Hepatocyte (in vitro differentiated cells): Measurements from ENCODE around the gene TECTB. TPM values are rescaled to one million over a fixed set of nuclear protein-coding genes. Genes with fewer than 3 reads are reported as not detected.

Source experiments
- DNase-seq: peaks from one replicate; pipeline ENCODE4 v3.0.0-alpha.2; 2016; ENCODE audit warnings: low spot score
- H2AFZ ChIP-seq: fragments of 200-600 bp; sonication (generic); 2 replicates; pipeline ENCODE4 v1.6.0; 2016; ENCODE audit warnings: antibody characterized with exemption, mild to moderate bottlenecking
- H3K27ac ChIP-seq: fragments of 200-600 bp; sonication (generic); 2 replicates; pipeline ENCODE4 v1.5.1; 2016; ENCODE audit warnings: mild to moderate bottlenecking
- H3K27me3 ChIP-seq: fragments of 200-600 bp; sonication (generic); 2 replicates; pipeline ENCODE4 v1.6.1; 2016
- H3K36me3 ChIP-seq: fragments of 200-600 bp; sonication (generic); replicated peaks from 2 replicates; pipeline ENCODE4 v1.5.1; 2016; ENCODE audit warnings: low read depth; ENCODE audit not compliant: insufficient read depth
- H3K4me1 ChIP-seq: fragments of 200-600 bp; sonication (generic); 2 replicates; pipeline ENCODE4 v1.5.1; 2016; ENCODE audit warnings: mild to moderate bottlenecking, moderate library complexity; ENCODE audit not compliant: insufficient read depth
- H3K4me2 ChIP-seq: fragments of 200-600 bp; sonication (generic); 2 replicates; pipeline ENCODE4 v1.6.0; 2016
- H3K4me3 ChIP-seq: fragments of 200-600 bp; sonication (generic); 2 replicates; pipeline ENCODE4 v1.5.1; 2016; ENCODE audit warnings: mild to moderate bottlenecking
- H3K79me2 ChIP-seq: fragments of 200-600 bp; sonication (generic); 2 replicates; pipeline ENCODE4 v1.6.0; 2017; ENCODE audit warnings: mild to moderate bottlenecking
- H3K9me2 ChIP-seq: fragments of 200-600 bp; sonication (generic); replicated peaks from 2 replicates; pipeline ENCODE4 v1.6.0; 2017; ENCODE audit warnings: mild to moderate bottlenecking; ENCODE audit not compliant: insufficient read depth
- H3K9me3 ChIP-seq: fragments of 200-600 bp; sonication (generic); 2 replicates; pipeline ENCODE4 v1.5.1; 2016; ENCODE audit warnings: low read depth, mild to moderate bottlenecking
- H4K20me1 ChIP-seq: fragments of 200-600 bp; sonication (generic); 2 replicates; pipeline ENCODE4 v1.6.0; 2016; ENCODE audit warnings: mild to moderate bottlenecking; ENCODE audit not compliant: insufficient read depth, poor library complexity, severe bottlenecking
- CTCF ChIP-seq: fragments of 200-600 bp; sonication (generic); IDR thresholded peaks from 2 replicates; pipeline ENCODE4 v1.5.1; 2016; ENCODE audit warnings: antibody characterized with exemption, mild to moderate bottlenecking; ENCODE audit not compliant: poor library complexity
- EZH2 ChIP-seq: fragments of 200-600 bp; sonication (generic); IDR thresholded peaks from 2 replicates; pipeline ENCODE4 v1.6.1; 2016; ENCODE audit warnings: antibody characterized with exemption, mild to moderate bottlenecking, borderline replicate concordance
- EZH2phosphoT487 ChIP-seq: fragments of 200-600 bp; sonication (generic); IDR thresholded peaks from one replicate; pipeline ENCODE4 v1.6.1; 2018; ENCODE audit warnings: antibody characterized with exemption, mild to moderate bottlenecking, low read depth, moderate library complexity; ENCODE audit not compliant: unreplicated experiment, severe bottlenecking
- WGBS: methylation state at CpG from one replicate; pipeline ENCODE4 v1.1.6; 2016; ENCODE audit warnings: low lambda C conversion rate; ENCODE audit errors: missing lambda C conversion rate; 5-methylcytosine and 5-hydroxymethylcytosine counted together
- polyA plus RNA-seq: library from polyadenylated mRNA; unstranded; fragments of >200 nt; fragmentation: Nextera tagmentation; extraction: Ambion mirVana; gene quantifications from 2 replicates; pipeline ENCODE4 v1.2.1, GENCODE V29; 2016
- total RNA-seq: library from RNA; depleted of rRNA; stranded (reverse); fragments of >200 nt; gene quantifications from 2 replicates; pipeline ENCODE4 v1.2.3, GENCODE V29; 2014

The TECTB gene
- total and polyA plus RNA-seq, 2 experiments from 2014 or later, result 0.10 TPM; not detected in 1

GRCh38 chr10:112307358-112308124 lies 24.3 kb downstream of the TECTB start:
- H3K4me3 ChIP-seq, result no peak overlapping the region
- no peaks in the 10 kb centered on the region for H3K9me3 ChIP-seq
- no peaks in the 10 kb centered on the region for H3K9me2 ChIP-seq
- no peaks in the 10 kb centered on the region for H3K27me3 ChIP-seq
- H4K20me1 ChIP-seq, result no peaks in the 10 kb centered on the region
- no peak overlapping the region for H2AFZ ChIP-seq
- WGBS, result 27% methylated on average over 7 of the region's 7 CpGs
- H3K4me2 ChIP-seq, result peak overlapping the region; percentile 26
- no peaks in the 10 kb centered on the region for H3K79me2 ChIP-seq
- TF ChIP-seq EZH2phosphoT487 (no peak), CTCF (peak; percentile 57), EZH2 (no peak)
- peaks cover 14% of the 10 kb centered on the region for H3K4me1 ChIP-seq
- peak; percentile 72 for DNase-seq
- H3K27ac ChIP-seq, result peak overlapping the region; percentile 10
- H3K36me3 ChIP-seq, result no peaks in the 10 kb centered on the region

DNA sequence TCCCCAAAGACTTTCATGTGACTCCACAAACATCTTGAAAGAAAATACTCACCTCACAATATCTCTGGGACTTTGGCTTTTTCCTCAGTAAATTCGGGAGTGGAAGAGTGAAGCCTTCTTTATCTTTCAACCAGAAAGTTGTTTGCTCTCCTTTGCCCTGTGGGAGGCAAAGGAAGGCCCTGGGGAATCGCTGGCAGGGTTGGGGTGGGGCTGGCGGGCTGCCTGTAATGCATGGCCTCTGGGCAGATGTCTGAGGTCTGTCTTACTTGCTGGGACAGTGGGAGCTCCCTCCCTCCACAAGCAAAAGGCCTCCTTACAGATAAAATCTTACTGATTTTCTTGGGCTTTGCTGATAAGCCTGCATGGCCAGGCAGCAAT lies 24.9 kb downstream of the TECTB start:
- no peaks in the 10 kb centered on the region for H3K9me3 ChIP-seq
- TF ChIP-seq EZH2, result no peak
- no peak for TF ChIP-seq EZH2phosphoT487
- no peak for TF ChIP-seq CTCF
- WGBS, result 12% methylated on average over 3 of the region's 3 CpGs
- H3K27ac ChIP-seq, result no peak overlapping the region
- H3K4me2 ChIP-seq, result no peak overlapping the region
- no peaks in the 10 kb centered on the region for H4K20me1 ChIP-seq
- DNase-seq, result no peak
- no peaks in the 10 kb centered on the region for H3K79me2 ChIP-seq
- H3K4me1 ChIP-seq, result peaks cover 11% of the 10 kb centered on the region
- no peak overlapping the region for H2AFZ ChIP-seq
- H3K4me3 ChIP-seq, result no peak overlapping the region
- H3K36me3 ChIP-seq, result no peaks in the 10 kb centered on the region
- no peaks in the 10 kb centered on the region for H3K27me3 ChIP-seq
- H3K9me2 ChIP-seq, result no peaks in the 10 kb centered on the region

DNA sequence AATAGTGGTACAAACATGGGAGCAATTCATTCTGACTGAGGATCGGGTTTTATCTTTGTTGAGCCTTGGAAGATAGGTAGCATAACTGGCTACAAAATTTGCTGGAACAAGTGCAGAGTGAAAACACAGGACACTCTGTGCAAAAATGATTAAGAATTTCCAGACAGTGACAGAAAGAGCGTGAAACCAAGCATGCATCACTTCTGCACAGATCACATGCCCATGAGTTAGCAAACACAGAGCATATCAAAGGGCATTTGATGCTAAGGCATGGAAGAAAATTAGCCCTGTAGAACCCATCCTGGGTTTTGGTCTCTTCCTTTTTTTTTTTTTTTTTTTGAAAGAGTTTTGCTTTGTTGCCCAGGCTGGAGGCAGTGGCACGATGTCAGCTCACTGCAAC lies 28.3 kb downstream of the TECTB start:
- Histone ChIP-seq H3K79me2 (no peaks in the 10 kb centered on the region), H3K4me3 (no peak overlapping the region), H3K9me3 (no peaks in the 10 kb centered on the region), H3K27ac (no peak overlapping the region), H3K27me3 (no peaks in the 10 kb centered on the region), H3K36me3 (no peaks in the 10 kb centered on the region), H3K9me2 (no peaks in the 10 kb centered on the region), H4K20me1 (no peaks in the 10 kb centered on the region), H2AFZ (no peak overlapping the region), H3K4me2 (no peak overlapping the region), H3K4me1 (peaks cover 3% of the 10 kb centered on the region)
- TF ChIP-seq CTCF, result no peak
- no peak for TF ChIP-seq EZH2phosphoT487
- TF ChIP-seq EZH2, result no peak
- DNase-seq, result no peak
- WGBS, result 96% methylated on average over 3 of the region's 3 CpGs

- 85% methylated on average over 3 of the region's 3 CpGs for WGBS
- no peak for DNase-seq
Observed at GRCh38 chr10:112313234-112313633, 30.0 kb downstream of the TECTB start.

More at GRCh38 chr10:112313234-112313633, 30.0 kb downstream of the TECTB start:
- Histone ChIP-seq H3K36me3 (no peaks in the 10 kb centered on the region), H2AFZ (no peak overlapping the region), H3K4me2 (no peak overlapping the region), H3K9me2 (no peaks in the 10 kb centered on the region), H3K79me2 (no peaks in the 10 kb centered on the region), H3K4me3 (no peak overlapping the region), H3K4me1 (no peaks in the 10 kb centered on the region), H3K27ac (no peak overlapping the region), H3K9me3 (no peaks in the 10 kb centered on the region), H4K20me1 (no peaks in the 10 kb centered on the region), H3K27me3 (no peaks in the 10 kb centered on the region)
- no peak for TF ChIP-seq EZH2
- TF ChIP-seq EZH2phosphoT487, result no peak
- TF ChIP-seq CTCF, result no peak
